B cell (primary cell): Measurements from ENCODE around the gene ACOX3. TPM values are rescaled to one million over a fixed set of nuclear protein-coding genes. Genes with fewer than 3 reads are reported as not detected.

Experiments
- ATAC-seq: fragments of 200-7000 bp; cut with Tn5 transposase; one replicate; pipeline ENCODE4 v1.10.0; 2021; ENCODE audit warnings: low read depth, mild to moderate bottlenecking, moderate number of reproducible peaks, moderate library complexity
- CTCF ChIA-PET: fragments of 350-600 bp; sonication (Branson Sonifier 250); formaldehyde crosslinking; loops from one replicate; lab custom pipeline; 2021; ENCODE audit warnings: antibody characterized with exemption, inconsistent platforms; lab: Charles Lee
- POLR2A ChIA-PET: fragments of 350-600 bp; sonication (Branson Sonifier 250); formaldehyde crosslinking; loops from one replicate; lab custom pipeline; 2021; ENCODE audit warnings: antibody characterized with exemption; lab: Charles Lee
- DNase-seq: peaks from one replicate; pipeline ENCODE4 v3.0.0; 2013
- H2AFZ ChIP-seq: 2 replicates; pipeline ENCODE4 v1.6.1; 2012; ENCODE audit warnings: mild to moderate bottlenecking, low read depth, low read length; ENCODE audit not compliant: insufficient read depth, poor library complexity, severe bottlenecking
- H3K27ac ChIP-seq, 2 donors: 1 replicate in 1 of 2; 2 replicates in 1 of 2; pipeline ENCODE4 v1.5.1; 2012 to 2013; ENCODE audit warnings: low read length in 2 of 2, mild to moderate bottlenecking in 2 of 2, moderate library complexity in 1 of 2
- H3K27me3 ChIP-seq, 4 experiments: fragments of 200-600 bp in 1 of 4; sonication (generic) in 1 of 4; replicated peaks in 1 of 4; 1 replicate in 2 of 4; 2 replicates in 2 of 4; pipeline versions ENCODE4 v1.6.1 to v1.7.0; 2013 to 2016; ENCODE audit warnings: low read length in 3 of 4, mild to moderate bottlenecking in 2 of 4, mixed read lengths in 1 of 4, moderate library complexity in 1 of 4; ENCODE audit not compliant: insufficient read depth in 4 of 4, control insufficient read depth in 3 of 4; ENCODE audit errors: control extremely low read depth in 1 of 4
- H3K36me3 ChIP-seq, 2 experiments: replicated peaks in 1 of 2; 1 replicate in 1 of 2; 2 replicates in 1 of 2; pipeline versions ENCODE4 v1.6.1 to v1.7.1; 2013; ENCODE audit warnings: low read length in 1 of 2; ENCODE audit not compliant: insufficient read depth in 2 of 2, control insufficient read depth in 1 of 2; ENCODE audit errors: control extremely low read depth in 1 of 2, extremely low read depth in 1 of 2
- H3K4me1 ChIP-seq, 2 donors: fragments of 200-600 bp in 1 of 2; sonication (generic) in 1 of 2; 1 replicate in 1 of 2; 2 replicates in 1 of 2; pipeline versions ENCODE4 v1.5.1 to v1.6.1; 2013 to 2017; ENCODE audit warnings: low read length in 2 of 2; ENCODE audit not compliant: control insufficient read depth in 2 of 2, insufficient read depth in 2 of 2
- H3K4me2 ChIP-seq: replicated peaks from 2 replicates; pipeline ENCODE3; 2012; ENCODE audit warnings: mild to moderate bottlenecking, low read depth, low read length; ENCODE audit not compliant: poor library complexity, severe bottlenecking
- H3K4me3 ChIP-seq, 5 experiments: fragments of 200-600 bp in 1 of 5; sonication (generic) in 1 of 5; 1 replicate in 3 of 5; 2 replicates in 2 of 5; pipeline versions ENCODE4 v1.5.1 to v1.7.0; 2011 to 2016; ENCODE audit warnings: low read length in 4 of 5, mild to moderate bottlenecking in 4 of 5, low read depth in 2 of 5, control low read depth in 1 of 5, moderate library complexity in 1 of 5; ENCODE audit not compliant: insufficient read depth in 1 of 5; ENCODE audit errors: control extremely low read depth in 1 of 5, extremely low read depth in 1 of 5
- H3K79me2 ChIP-seq: fragments of 200-600 bp; sonication (generic); one replicate; pipeline ENCODE4 v1.6.0; 2016; ENCODE audit warnings: low read length; ENCODE audit not compliant: control insufficient read depth, insufficient read depth
- H3K9ac ChIP-seq: fragments of 200-600 bp; sonication (generic); 2 replicates; pipeline ENCODE4 v1.6.1; 2017; ENCODE audit warnings: mild to moderate bottlenecking, low read length, moderate library complexity
- H3K9me3 ChIP-seq, 3 donors: one replicate each; pipeline versions ENCODE4 v1.6.1 to v1.7.1; 2013; ENCODE audit warnings: low read length in 2 of 3; ENCODE audit not compliant: control insufficient read depth in 2 of 3, insufficient read depth in 1 of 3; ENCODE audit errors: control extremely low read depth in 1 of 3
- H4K20me1 ChIP-seq: 2 replicates; pipeline ENCODE4 v1.6.0; 2012; ENCODE audit warnings: mild to moderate bottlenecking, low read length; ENCODE audit not compliant: insufficient read depth, control insufficient read depth, poor library complexity, severe bottlenecking
- H3K27ac Mint-ChIP-seq: one replicate; pipeline ENCODE4 v1.8.0; 2021; ENCODE audit warnings: mixed read lengths
- H3K27me3 Mint-ChIP-seq: one replicate; pipeline ENCODE4 v1.8.0; 2021; ENCODE audit warnings: mixed read lengths
- H3K4me1 Mint-ChIP-seq: one replicate; pipeline ENCODE4 v1.8.0; 2021; ENCODE audit warnings: mixed read lengths
- H3K4me3 Mint-ChIP-seq: one replicate; pipeline ENCODE4 v1.8.0; 2021; ENCODE audit warnings: mixed read lengths
- H3K9me3 Mint-ChIP-seq: one replicate; pipeline ENCODE4 v1.8.0; 2022; ENCODE audit warnings: mixed read lengths; ENCODE audit not compliant: insufficient read depth
- CTCF ChIP-seq: fragments of 200-600 bp; IDR thresholded peaks from one replicate; pipeline ENCODE4 v1.8.0; 2022; ENCODE audit warnings: antibody characterized with exemption, mild to moderate bottlenecking
- EZH2 ChIP-seq: IDR thresholded peaks from 2 replicates; pipeline ENCODE4 v1.6.1; 2012; ENCODE audit warnings: borderline replicate concordance, low read depth, mild to moderate bottlenecking, moderate library complexity, low read length; ENCODE audit not compliant: insufficient read depth, poor library complexity, severe bottlenecking
- WGBS: methylation state at CpG from one replicate; pipeline ENCODE4 v1.1.5; 2013; ENCODE audit warnings: missing lambda C conversion rate; ENCODE audit not compliant: insufficient coverage; 5-methylcytosine and 5-hydroxymethylcytosine counted together
- intact Hi-C: fragments of 100-400 bp; cut with micrococcal nuclease; formaldehyde crosslinking; loops from one replicate; pipeline ENCODE4 v1.10.0; 2022
- polyA plus RNA-seq: library from polyadenylated mRNA; depleted of rRNA; stranded (reverse); fragments of >200 nt; gene quantifications from 2 replicates; pipeline ENCODE4 v1.2.3, GENCODE V29; 2012
- total RNA-seq, 2 donors: library from RNA; stranded (reverse); fragments of 120-200 nt in 1 of 2; gene quantifications; 1 replicate in 1 of 2; 2 replicates in 1 of 2; pipeline versions ENCODE4 v1.2.3 to v1.2.4, GENCODE V29; 2013 to 2022

ACOX3 gene
- total and polyA plus RNA-seq, 2 donors (not counting 1 experiment from before 2014, with no cell fraction given): 4.6 to 23.1 TPM

- intact Hi-C loops: no loop called here
- peaks cover 2% of the 10 kb centered on the region for H3K9me3 Mint-ChIP-seq
- no peak for ATAC-seq
- no peaks in the 10 kb centered on the region for H3K4me1 Mint-ChIP-seq
- Histone ChIP-seq H3K9me3 (peaks cover 0 to 9% (median 0%) of the 10 kb centered on the region in 3 donors), H3K9ac (no peak overlapping the region), H4K20me1 (no peaks in the 10 kb centered on the region), H3K27me3 (peaks cover 0 to 3% (median 0%) of the 10 kb centered on the region in 4 experiments), H2AFZ (no peak overlapping the region), H3K27ac (no peak overlapping the region), H3K4me3 (no peak overlapping the region), H3K4me2 (no peak overlapping the region), H3K79me2 (no peaks in the 10 kb centered on the region), H3K4me1 (no peaks in the 10 kb centered on the region), H3K36me3 (no peaks in the 10 kb centered on the region)
- ChIA-PET CTCF (no interaction called here), POLR2A (no interaction called here)
- H3K27ac Mint-ChIP-seq: no peak overlapping the region
- H3K4me3 Mint-ChIP-seq: no peak overlapping the region
- no peak for DNase-seq
- no peak for TF ChIP-seq CTCF
- no peak for TF ChIP-seq EZH2
- 88% methylated on average over 7 of the region's 12 CpGs for WGBS
- H3K27me3 Mint-ChIP-seq: peaks cover 9% of the 10 kb centered on the region
These were observed 86.5 kb downstream of the ACOX3 start for GRCh38 chr4:8353912-8354453.

GRCh38 chr4:8353158-8353669 lies 87.3 kb downstream of the ACOX3 start:
- TF ChIP-seq EZH2 (no peak), CTCF (no peak)
- no peaks in the 10 kb centered on the region for H3K4me1 ChIP-seq
- Mint-ChIP-seq H3K9me3 (peaks cover 2% of the 10 kb centered on the region), H3K4me3 (no peak overlapping the region), H3K4me1 (no peaks in the 10 kb centered on the region), H3K27ac (no peak overlapping the region), H3K27me3 (peaks cover 9% of the 10 kb centered on the region)
- CTCF ChIA-PET: no interaction called here
- ATAC-seq: no peak
- no peaks in the 10 kb centered on the region for H4K20me1 ChIP-seq
- no peak overlapping the region for H3K4me3 ChIP-seq
- WGBS: 93% methylated on average over 9 of the region's 9 CpGs
- POLR2A ChIA-PET: no interaction called here
- H3K4me2 ChIP-seq: no peak overlapping the region
- intact Hi-C loops: no loop called here
- H3K79me2 ChIP-seq: no peaks in the 10 kb centered on the region
- no peak overlapping the region for H3K27ac ChIP-seq
- H3K27me3 ChIP-seq: peaks cover 0 to 3% (median 0%) of the 10 kb centered on the region in 4 experiments
- no peak overlapping the region for H2AFZ ChIP-seq
- DNase-seq: no peak
- no peak overlapping the region for H3K9ac ChIP-seq
- H3K36me3 ChIP-seq: no peaks in the 10 kb centered on the region
- H3K9me3 ChIP-seq: peaks cover 0 to 9% (median 0%) of the 10 kb centered on the region in 3 donors
